Right kidney (tissue), 1 donor: ENCODE measurements around the gene NKD1.
A peak's percentile ranks its signal among the peaks of the same experiment; 100 is the strongest.

Source experiments
- DNase-seq: peaks from one replicate; pipeline ENCODE4 v3.0.0-alpha.2; 2016

The NKD1 gene

GRCh38 chr16:50646345-50646744 lies 98.1 kb downstream of the NKD1 start:
- no peak for DNase-seq

DNA sequence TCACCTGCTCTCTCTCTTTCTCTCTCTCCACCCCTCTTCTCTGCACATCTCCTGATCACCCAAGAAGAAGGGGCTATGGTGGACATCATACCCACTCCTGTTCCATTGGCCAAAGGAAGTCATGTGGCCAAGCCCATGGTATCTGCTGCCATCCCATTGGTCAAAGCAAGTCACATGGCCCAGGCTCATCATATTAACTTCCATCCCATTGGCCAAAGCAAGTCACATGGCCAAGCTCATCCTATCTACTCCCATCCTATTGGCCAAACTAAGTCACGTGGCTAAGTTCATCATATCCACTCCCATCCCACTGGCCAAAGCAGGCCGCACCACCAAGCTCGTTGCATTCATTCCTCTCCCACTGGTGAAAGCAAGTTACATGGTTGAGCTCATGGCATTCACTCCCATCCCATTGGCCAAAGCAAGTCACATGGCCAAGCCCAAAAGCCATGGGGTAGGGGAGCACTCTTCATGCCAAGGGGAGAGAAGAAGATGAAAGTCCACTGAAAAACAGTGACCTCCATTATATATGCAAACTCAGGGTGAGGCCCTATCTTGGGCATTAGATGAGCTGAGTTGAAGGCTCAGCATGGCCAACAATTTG lies 103.7 kb downstream of the NKD1 start:
- DNase-seq: no peak

- no peak for DNase-seq
Observed at GRCh38 chr16:50652836-50653425, 104.7 kb downstream of the NKD1 start.

DNA sequence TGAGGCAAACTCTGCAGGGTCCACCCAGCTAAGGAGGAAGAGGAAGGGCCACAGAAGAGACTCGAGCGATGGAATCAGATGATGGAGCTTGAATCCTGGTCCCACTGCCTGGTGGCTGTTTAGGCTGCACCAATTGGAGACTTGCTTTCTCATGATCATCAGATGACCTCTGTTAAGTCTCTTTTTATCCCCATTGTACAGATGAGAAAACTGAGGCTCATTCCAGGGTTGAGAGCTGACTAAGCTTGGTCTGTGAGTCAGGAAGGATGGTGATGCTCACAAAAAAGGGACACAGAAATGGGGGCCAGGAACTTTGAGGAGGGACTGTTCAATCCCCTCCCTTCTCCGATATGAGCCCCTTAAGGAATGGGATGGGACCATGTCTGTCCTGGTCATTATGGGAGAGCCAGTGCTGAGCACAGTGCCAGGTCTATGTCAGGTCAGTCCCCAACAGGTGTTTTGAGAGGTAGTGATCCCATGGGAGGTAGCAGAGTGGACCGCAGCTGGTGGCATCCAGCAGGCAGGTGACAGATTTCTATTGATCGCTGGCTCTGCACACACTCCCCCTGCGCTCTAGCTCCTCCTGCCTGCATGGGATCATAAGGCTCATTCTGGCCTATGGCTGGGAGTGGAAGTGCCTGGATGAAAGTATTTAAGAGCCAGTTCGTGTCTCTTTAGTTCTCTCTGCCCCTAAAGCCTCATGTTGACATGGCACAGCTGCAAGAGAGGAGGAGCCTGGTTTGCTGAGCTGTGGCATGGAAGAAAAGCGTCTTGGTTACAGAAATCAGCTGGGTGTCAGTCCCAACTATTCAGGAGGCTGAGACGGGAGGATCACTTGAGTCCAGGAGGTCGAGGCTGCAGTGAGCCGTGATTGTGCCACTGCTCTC lies 105.7 kb downstream of the NKD1 start:
- DNase-seq: no peak

DNA sequence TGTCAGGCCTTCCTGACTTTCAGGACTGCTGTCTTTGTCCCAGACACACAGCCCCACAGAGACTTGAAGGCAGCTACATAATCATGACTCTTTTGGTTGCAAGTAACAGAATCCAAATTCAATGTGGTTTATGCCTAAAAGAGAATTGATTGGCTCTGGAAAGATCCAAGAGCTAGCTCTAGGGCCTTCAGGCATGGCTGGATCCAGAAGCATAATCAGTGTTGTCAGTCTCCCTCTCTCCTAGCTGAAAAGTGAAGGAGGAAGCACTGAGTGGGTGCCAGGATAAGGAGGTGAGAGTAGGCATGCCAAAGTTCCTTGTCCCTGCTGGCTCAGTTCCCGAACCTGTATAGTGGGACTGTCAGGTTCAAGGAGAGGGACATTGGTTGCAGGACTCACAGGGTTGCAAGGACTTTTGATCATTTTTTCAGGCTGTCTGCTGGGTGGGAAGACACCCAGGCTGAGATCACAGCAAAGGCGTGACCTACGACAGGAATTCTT lies 107.4 kb downstream of the NKD1 start:
- DNase-seq: no peak

GRCh38 chr16:50657241-50657640 lies 109.0 kb downstream of the NKD1 start:
- DNase-seq: no peak

GRCh38 chr16:50659806-50660205 lies 111.6 kb downstream of the NKD1 start:
- no peak for DNase-seq

GRCh38 chr16:50662306-50662940 lies 114.2 kb downstream of the NKD1 start:
- DNase-seq: no peak

DNA sequence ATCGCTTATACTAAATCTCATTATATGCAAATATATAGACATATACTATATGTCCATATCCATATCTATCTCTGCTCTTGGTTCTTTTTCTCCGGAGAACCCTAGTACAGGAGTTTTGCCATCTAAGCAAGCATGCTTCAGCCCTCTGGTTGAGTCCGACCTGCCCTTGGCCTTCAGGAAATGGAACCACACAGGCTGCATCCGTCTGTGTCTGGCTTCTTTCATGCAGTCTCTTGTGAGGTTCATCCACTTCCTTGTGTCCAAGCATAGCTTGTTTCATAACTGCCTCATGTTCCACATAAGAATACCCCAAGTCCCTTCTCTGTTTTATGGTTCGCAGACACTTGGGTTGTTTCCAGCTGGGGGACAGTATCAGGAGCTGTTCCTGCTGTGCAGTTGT lies 116.1 kb downstream of the NKD1 start:
- DNase-seq: no peak

DNA sequence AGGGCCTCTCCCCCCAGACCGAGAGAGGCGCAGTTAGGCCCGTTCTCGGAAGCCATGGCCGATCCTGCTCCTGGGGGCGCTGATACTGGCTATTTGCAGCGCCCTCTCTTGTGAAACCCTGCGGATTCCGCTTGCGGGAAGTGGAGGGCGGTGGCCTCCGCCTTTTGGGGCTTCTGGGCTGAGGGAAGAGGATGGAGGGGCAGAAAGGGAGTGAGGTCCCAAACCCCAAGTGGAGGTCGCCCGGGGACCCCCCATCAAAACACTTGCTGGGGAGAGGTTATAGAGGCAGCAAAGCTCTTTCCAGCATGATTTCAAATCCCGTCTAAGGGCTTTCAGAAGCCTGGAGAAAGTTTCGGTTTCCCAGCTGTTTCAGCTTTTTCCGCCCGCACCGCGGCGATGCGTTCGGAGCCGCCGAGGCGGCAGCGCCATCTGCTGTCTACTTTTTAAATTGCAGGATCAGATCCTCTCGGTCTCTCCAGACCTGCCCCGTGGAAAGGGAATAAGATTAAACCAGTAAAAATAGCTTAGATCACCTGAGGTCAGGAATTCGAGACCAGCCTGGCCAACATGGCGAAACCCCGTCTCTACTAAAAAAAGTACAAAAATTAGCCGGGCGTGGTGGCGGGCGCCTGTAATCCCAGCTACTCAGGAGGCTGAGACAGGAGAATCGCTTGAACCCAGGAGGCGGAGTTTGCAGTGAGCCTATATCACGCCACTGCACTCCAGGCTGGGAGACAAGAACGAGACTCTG lies 117.1 kb downstream of the NKD1 start:
- peak; percentile 72 for DNase-seq

DNA sequence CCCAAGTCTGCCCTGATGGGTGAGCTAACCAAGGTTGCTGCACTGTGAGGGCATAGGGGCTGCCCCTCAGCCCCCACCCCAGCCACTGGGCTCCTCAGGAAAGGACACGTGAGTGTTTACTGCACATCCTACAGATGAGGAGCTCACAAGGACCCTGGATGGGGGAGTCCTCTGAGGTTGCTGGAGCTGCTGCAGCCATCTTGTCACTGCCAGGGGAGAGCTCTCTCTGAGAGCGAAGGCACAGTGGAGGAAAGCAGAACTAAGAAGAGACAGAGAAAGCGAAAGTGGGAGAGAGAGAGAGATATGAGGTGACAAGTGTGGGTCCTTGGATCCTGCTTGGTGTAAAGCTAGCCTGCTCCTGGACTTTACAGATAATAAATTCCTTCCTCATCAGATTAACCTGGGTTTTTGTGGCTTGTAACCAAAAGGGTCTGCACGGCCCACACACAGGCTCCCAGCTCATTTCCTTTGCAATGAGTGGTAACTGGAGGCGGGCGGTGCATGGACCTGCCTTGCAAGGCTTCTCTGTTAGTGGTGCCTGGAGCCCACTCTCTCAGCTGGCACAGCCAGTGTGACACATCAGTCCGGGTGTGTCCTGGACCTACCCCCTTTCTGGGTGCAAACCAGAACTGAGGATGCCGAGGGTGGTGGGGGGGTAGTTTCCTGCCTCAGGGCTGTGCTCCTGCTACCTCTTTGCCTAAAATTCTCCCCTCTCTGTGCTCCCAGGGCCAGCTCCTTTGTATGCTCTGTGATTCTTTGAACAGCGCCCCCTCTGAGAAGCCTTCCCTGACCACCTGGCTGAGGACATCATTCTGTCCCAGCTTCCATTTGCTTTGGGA lies 118.7 kb downstream of the NKD1 start:
- no peak for DNase-seq

GRCh38 chr16:50667497-50668367 lies 119.5 kb downstream of the NKD1 start:
- no peak for DNase-seq

DNA sequence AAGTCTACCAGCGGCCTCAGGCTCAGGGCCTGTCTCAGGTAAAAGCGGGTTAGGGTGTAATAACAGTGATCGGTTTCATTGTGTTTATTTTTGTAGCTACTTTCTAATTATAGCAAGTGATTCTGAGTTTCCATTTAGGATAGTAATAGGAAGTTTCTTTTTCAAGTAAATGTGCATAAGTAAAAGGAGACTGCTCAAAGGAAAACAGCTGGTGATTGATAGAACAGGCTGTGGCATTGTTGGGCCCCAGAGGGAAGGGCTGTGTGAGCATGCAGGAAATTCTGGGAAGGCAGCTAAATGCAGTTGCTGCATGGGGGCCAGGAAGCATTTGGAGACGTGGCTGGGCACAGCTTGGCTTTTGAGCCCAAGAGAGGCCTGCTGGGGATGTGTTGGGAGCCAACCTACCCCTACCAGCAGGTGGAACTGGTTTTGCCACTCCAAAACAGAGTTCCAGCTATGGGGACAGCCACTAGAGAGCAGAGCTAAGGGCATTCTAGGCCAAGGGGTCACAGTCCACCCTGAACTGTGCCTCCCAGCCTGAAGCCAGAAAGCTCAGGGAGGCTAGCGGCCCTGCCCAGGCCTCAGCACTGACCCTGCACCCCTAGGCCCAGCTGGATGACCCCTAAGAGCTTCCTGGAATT lies 120.3 kb downstream of the NKD1 start:
- no peak for DNase-seq

- DNase-seq: no peak
Observed at GRCh38 chr16:50669741-50670140, 121.5 kb downstream of the NKD1 start.

DNA sequence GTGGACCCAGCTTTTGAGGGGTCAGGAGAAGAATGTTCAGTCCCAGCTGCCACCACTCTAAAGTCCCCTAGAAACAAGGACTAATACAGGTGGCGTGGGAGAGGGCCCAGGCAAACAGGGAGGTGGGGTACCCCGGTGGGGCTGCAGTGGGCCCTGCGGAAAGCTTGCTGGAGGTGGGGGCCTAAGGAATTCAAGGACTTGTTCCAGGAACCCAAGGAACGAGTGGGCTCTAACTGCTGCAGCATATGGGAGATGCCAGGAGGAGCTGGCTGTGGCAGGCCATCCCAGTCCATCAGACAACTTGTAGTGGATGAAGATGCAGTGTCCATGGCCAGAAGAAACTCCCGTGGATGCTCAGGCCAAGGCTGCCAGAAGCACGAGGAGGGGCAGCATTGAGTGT lies 122.3 kb downstream of the NKD1 start:
- no peak for DNase-seq

DNA sequence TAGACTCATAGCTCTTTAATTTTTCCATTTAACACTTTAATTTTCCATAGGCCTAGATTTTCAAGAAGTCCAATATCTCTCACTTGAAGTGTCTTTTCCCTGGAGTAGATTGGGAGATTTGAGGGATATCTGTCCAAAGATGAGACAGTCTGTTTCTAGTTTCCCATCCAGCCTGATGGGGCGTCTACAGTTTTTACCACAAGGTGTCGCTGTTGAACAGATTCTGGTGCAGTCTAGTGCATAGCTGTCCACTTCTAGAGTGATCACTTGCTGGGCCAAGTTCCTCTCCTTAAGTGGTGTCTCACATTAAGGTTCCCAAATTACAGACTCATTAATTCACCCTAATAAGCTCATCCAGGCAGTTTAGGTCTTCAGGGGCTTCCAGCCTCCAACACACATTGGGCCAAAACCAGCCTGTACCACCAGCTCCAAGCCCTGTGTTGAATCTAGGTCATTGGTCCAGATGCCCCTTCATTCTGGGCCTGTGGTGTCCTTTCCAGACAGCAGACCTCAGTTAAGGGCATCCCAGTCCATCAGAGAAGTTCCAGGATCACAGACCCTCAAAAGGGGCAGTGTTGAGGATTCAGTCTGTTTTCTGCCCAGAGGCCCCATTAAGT lies 123.6 kb downstream of the NKD1 start:
- DNase-seq: no peak

DNA sequence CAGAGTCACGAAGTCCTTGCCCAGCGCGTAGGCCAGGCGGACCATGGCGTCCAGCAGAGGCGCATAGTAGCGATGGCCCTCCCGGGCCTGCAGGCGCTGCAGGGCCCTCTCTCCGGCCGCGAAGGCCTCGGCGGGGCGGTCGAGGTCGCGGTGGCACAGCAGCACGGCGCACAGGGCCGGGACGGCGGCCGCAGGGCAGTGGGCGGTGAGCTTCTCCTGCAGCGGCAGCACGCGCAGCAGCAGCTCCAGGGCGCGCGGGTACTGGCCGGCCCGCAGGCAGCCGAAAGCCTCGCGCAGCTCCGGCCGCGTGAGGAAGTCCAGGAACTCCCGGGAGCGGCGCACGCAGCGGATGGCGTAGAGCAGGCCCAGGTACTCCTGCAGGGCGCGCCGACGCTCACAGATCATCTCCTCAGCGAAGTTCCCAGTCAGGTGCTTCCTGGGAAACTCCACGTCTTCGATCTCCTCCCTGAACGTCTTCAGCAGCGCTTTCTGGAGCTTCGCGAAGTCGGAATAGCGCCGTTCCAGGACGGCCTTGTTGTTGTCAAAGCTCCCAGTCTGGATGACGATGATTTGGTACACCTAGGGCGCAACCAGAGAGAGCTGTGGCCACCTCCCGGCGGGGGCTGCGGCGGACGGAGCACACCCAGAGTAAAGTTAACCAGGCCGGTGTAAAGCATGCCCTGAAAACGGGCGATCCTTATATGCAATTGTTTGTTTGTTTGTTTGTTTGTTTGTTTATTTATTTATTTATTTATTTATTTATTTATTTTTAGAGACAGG lies 125.5 kb downstream of the NKD1 start:
- no peak for DNase-seq

GRCh38 chr16:50674831-50675230 lies 126.6 kb downstream of the NKD1 start:
- DNase-seq: no peak
